ENCODE measurements around the gene SENP7. TPM values are rescaled to one million over a fixed set of nuclear protein-coding genes. Genes with fewer than 3 reads are reported as not detected.

The SENP7 gene
- total RNA-seq, 2 experiments from 2014 or later, result 17.7 to 19.5 TPM

DNA sequence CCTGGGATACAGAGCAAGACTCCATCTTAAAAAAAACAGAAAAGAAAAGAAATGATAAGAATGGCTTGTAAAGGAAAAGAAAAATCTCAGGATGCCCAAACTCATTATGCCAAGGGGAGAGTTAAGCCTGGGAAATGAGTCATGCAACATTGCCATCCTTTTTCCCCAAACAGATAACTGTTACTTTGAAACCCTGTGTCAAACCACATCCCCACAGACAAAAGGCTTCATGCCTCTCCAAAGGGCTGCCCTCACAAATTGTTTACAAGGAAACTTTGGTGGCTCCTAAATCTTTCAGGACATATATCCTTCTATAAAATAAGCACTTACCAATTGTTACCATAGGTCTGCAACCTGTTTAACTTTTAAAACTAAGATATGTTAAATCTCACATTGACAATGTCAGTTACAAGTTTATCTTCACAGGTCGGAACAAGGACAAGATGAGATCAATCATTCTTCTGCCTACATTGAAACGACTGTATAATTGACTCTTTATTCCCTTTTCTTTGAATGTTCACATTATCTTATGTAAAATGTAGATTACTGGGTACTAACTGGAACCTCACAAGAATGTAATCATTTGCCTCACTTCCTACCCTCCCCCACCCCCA lies 18.6 kb upstream of the SENP7 start:
- no peak for TF ChIP-seq EZH2phosphoT487 (IDR thresholded peaks at IDR 0.05; ENCODE audit: borderline replicate concordance, low read depth, low read length)
- TF ChIP-seq, protein P1, sequence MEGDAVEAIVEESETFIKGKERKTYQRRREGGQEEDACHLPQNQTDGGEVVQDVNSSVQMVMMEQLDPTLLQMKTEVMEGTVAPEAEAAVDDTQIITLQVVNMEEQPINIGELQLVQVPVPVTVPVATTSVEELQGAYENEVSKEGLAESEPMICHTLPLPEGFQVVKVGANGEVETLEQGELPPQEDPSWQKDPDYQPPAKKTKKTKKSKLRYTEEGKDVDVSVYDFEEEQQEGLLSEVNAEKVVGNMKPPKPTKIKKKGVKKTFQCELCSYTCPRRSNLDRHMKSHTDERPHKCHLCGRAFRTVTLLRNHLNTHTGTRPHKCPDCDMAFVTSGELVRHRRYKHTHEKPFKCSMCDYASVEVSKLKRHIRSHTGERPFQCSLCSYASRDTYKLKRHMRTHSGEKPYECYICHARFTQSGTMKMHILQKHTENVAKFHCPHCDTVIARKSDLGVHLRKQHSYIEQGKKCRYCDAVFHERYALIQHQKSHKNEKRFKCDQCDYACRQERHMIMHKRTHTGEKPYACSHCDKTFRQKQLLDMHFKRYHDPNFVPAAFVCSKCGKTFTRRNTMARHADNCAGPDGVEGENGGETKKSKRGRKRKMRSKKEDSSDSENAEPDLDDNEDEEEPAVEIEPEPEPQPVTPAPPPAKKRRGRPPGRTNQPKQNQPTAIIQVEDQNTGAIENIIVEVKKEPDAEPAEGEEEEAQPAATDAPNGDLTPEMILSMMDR (conservative IDR thresholded peaks at IDR 0.05; ENCODE audit: low read length), result no peak
- POLR2A ChIA-PET, result interaction anchor here (0.5 kb wide), 1 partner anchor 537 kb away, joined by 3 read pairs; no protein-coding TSS in a partner anchor
- Histone ChIP-seq H3K27ac (ENCODE audit: low read depth, low read length, poor library complexity, severe bottlenecking) (no peak overlapping the region), H3K36me3 (ENCODE audit: insufficient read depth, low read length) (no peaks in the 10 kb centered on the region), H3K4me1 (ENCODE audit: insufficient read depth, low read length, poor library complexity, severe bottlenecking) (no peaks in the 10 kb centered on the region), H4K20me1 (ENCODE audit: insufficient read depth, low read length) (no peaks in the 10 kb centered on the region), H3K4me2 (ENCODE audit: low read length) (no peak overlapping the region), H3K79me2 (ENCODE audit: insufficient read depth, low read depth, low read length) (no peaks in the 10 kb centered on the region), H3K9me2 (ENCODE audit: insufficient read depth, low read length) (no peaks in the 10 kb centered on the region), H3K4me3 (ENCODE audit: low read depth, low read length, poor library complexity, severe bottlenecking) (no peak overlapping the region), H3K9me3 (ENCODE audit: low read length) (peaks cover 20% of the 10 kb centered on the region; the same call in 1 of the 2 replicates), H2AFZ (ENCODE audit: low read length) (no peak overlapping the region)
- DNase-seq (ENCODE audit: low spot score), result no peak
- no TSS peak for BruUV-seq (replicated peaks)
- CTCF ChIA-PET (ENCODE audit: unreplicated experiment), result no interaction called here
- intact Hi-C loops (cut with micrococcal nuclease; ENCODE audit: unreplicated experiment), result no loop called here

- H3K27ac ChIP-seq (ENCODE audit: low read depth, low read length, poor library complexity, severe bottlenecking), result no peak overlapping the region
- intact Hi-C loops (cut with micrococcal nuclease; ENCODE audit: unreplicated experiment), result no loop called here
Measured at GRCh38 chr3:101530686-101531047, 17.7 kb upstream of the SENP7 start.

More at GRCh38 chr3:101530686-101531047, 17.7 kb upstream of the SENP7 start:
- no peak overlapping the region for H2AFZ ChIP-seq (ENCODE audit: low read length)
- H3K79me2 ChIP-seq (ENCODE audit: insufficient read depth, low read depth, low read length), result no peaks in the 10 kb centered on the region
- ChIA-PET POLR2A (interaction anchor here (1.2 to 1.5 kb wide), 2 partner anchors 12 to 25 kb away, joined by 3 to 5 read pairs; no protein-coding TSS in a partner anchor), CTCF (ENCODE audit: unreplicated experiment) (no interaction called here)
- no peaks in the 10 kb centered on the region for H3K36me3 ChIP-seq (ENCODE audit: insufficient read depth, low read length)
- no peak overlapping the region for H3K4me2 ChIP-seq (ENCODE audit: low read length)
- H3K9me3 ChIP-seq (ENCODE audit: low read length), result peaks cover 20% of the 10 kb centered on the region; the same call in 1 of the 2 replicates
- H3K4me3 ChIP-seq (ENCODE audit: low read depth, low read length, poor library complexity, severe bottlenecking), result no peak overlapping the region
- no peaks in the 10 kb centered on the region for H3K9me2 ChIP-seq (ENCODE audit: insufficient read depth, low read length)
- no peaks in the 10 kb centered on the region for H3K4me1 ChIP-seq (ENCODE audit: insufficient read depth, low read length, poor library complexity, severe bottlenecking)
- TF ChIP-seq, protein P1 (conservative IDR thresholded peaks at IDR 0.05; ENCODE audit: low read length), result no peak
- TF ChIP-seq EZH2phosphoT487 (IDR thresholded peaks at IDR 0.05; ENCODE audit: borderline replicate concordance, low read depth, low read length), result no peak
- no TSS peak for BruUV-seq (replicated peaks)
- no peak for DNase-seq (ENCODE audit: low spot score)
- no peaks in the 10 kb centered on the region for H4K20me1 ChIP-seq (ENCODE audit: insufficient read depth, low read length)
